HL-60 (cell line): Measurements from ENCODE around the gene MAD1L1.

ENCODE experiments used
- GABPA ChIP-seq: IDR thresholded peaks from 2 replicates; pipeline ENCODE4 v1.6.1; 2012; ENCODE audit warnings: low read depth
- POLR2AphosphoS5 ChIP-seq: IDR thresholded peaks from 2 replicates; pipeline ENCODE4 v1.6.1; 2012; ENCODE audit warnings: low read depth
- TF ChIP-seq, protein P1 (sequence below): IDR thresholded peaks from one replicate; pipeline ENCODE4 v1.5.1; 2011; ENCODE audit warnings: low read length, control low read depth, inconsistent platforms; ENCODE audit not compliant: insufficient read depth

DNA sequence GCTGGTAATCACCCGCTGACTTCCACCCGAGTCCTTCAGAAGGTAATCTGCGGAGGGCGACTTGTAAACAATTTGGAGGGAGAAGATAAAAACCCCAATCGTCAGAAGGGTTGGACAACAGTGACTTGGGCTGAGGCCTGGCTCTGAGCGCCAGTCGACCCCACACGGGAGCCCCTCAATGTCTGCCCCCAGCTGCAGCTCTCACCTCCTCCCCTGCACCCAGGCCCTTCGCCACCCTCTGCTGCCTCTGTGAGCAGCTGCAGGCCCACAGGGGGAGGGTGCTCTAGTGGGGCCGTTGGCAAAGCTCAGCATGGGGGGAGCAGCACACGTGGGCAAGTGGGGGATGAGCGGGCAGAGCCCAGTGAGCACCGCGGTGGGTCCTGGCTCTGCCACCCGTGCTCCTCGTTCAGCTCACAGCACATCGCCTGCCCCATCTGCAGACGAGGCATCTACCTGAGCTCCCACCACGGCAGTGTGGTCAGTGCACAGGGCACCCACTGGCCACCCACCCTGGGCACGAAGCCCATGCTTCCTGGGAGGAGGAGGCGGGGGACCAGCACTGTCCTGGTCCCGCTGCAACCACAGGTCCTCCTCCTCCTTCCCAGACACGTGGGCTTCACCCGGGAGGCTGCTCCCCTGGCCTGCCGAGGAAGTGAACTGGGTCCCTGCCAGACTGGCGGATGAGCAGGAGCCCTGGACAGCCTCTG is 282.1 kb downstream of the MAD1L1 start:
- TF ChIP-seq, protein P1, sequence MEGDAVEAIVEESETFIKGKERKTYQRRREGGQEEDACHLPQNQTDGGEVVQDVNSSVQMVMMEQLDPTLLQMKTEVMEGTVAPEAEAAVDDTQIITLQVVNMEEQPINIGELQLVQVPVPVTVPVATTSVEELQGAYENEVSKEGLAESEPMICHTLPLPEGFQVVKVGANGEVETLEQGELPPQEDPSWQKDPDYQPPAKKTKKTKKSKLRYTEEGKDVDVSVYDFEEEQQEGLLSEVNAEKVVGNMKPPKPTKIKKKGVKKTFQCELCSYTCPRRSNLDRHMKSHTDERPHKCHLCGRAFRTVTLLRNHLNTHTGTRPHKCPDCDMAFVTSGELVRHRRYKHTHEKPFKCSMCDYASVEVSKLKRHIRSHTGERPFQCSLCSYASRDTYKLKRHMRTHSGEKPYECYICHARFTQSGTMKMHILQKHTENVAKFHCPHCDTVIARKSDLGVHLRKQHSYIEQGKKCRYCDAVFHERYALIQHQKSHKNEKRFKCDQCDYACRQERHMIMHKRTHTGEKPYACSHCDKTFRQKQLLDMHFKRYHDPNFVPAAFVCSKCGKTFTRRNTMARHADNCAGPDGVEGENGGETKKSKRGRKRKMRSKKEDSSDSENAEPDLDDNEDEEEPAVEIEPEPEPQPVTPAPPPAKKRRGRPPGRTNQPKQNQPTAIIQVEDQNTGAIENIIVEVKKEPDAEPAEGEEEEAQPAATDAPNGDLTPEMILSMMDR = no peak
- no peak for TF ChIP-seq POLR2AphosphoS5
- TF ChIP-seq GABPA = no peak
